Stomach smooth muscle (tissue), 2 donors: ENCODE measurements around the gene F2RL2.

Source experiments
- H3K27ac ChIP-seq: one replicate; pipeline ENCODE4 v1.7.0; 2013; ENCODE audit warnings: mild to moderate bottlenecking, low read length, inconsistent platforms
- H3K27me3 ChIP-seq, 2 donors: one replicate each; pipeline ENCODE4 v1.7.0; 2013; ENCODE audit warnings: low read length in 2 of 2; ENCODE audit not compliant: insufficient read depth in 2 of 2, control insufficient read depth in 1 of 2
- H3K36me3 ChIP-seq, 2 donors: one replicate each; pipeline ENCODE4 v1.7.0; 2013; ENCODE audit warnings: low read length in 2 of 2; ENCODE audit not compliant: control insufficient read depth in 2 of 2, insufficient read depth in 2 of 2
- H3K4me1 ChIP-seq: one replicate; pipeline ENCODE4 v1.7.0; 2013; ENCODE audit warnings: low read length; ENCODE audit not compliant: control insufficient read depth, insufficient read depth
- H3K4me3 ChIP-seq, 2 donors: one replicate each; pipeline ENCODE4 v1.7.0; 2013; ENCODE audit warnings: low read length in 2 of 2
- H3K9ac ChIP-seq, 2 donors: one replicate each; pipeline ENCODE4 v1.7.0; 2013; ENCODE audit warnings: low read length in 2 of 2, mild to moderate bottlenecking in 1 of 2
- H3K9me3 ChIP-seq, 2 donors: one replicate each; pipeline ENCODE4 v1.7.0; 2013; ENCODE audit warnings: low read length in 2 of 2; ENCODE audit not compliant: control insufficient read depth in 2 of 2
- donor health status: healthy.
- donor health status: Pancreatic carcinoma.

F2RL2 gene

GRCh38 chr5:76622973-76623596 is at the start of gene F2RL2:
Gene F2RL2 (minus strand): TSS chr5:76623403. CDS start chr5:76623230, 173 bp downstream.
- Histone ChIP-seq H3K9ac (no peak within 1 kb of the TSS), H3K4me3 (peak within 1 kb of the TSS in 1 of 2 donors; percentile 30), H3K9me3 (no peaks in the 10 kb centered on the region), H3K4me1 (no peaks in the 10 kb centered on the region), H3K27ac (no peak within 1 kb of the TSS), H3K27me3 (no peaks in the 10 kb centered on the region), H3K36me3 (no peaks in the 10 kb centered on the region)

- H3K9me3 ChIP-seq, result no peaks in the 10 kb centered on the region
- H3K36me3 ChIP-seq, result no peaks in the 10 kb centered on the region
- no peaks in the 10 kb centered on the region for H3K4me1 ChIP-seq
- H3K27ac ChIP-seq, result no peak overlapping the region
- no peaks in the 10 kb centered on the region for H3K27me3 ChIP-seq
- H3K4me3 ChIP-seq, result no peak overlapping the region
- H3K9ac ChIP-seq, result no peak overlapping the region
Observed at GRCh38 chr5:76672242-76672641, 49.0 kb upstream of the F2RL2 start.

GRCh38 chr5:76670508-76670907 is 47.3 kb upstream of the F2RL2 start:
- Histone ChIP-seq H3K4me3 (no peak overlapping the region), H3K27me3 (no peaks in the 10 kb centered on the region), H3K27ac (no peak overlapping the region), H3K9ac (no peak overlapping the region), H3K4me1 (no peaks in the 10 kb centered on the region), H3K36me3 (no peaks in the 10 kb centered on the region), H3K9me3 (no peaks in the 10 kb centered on the region)

GRCh38 chr5:76669245-76669644 is 46.0 kb upstream of the F2RL2 start:
- Histone ChIP-seq H3K9ac (no peak overlapping the region), H3K4me1 (no peaks in the 10 kb centered on the region), H3K27me3 (no peaks in the 10 kb centered on the region), H3K27ac (no peak overlapping the region), H3K4me3 (no peak overlapping the region), H3K9me3 (no peaks in the 10 kb centered on the region), H3K36me3 (no peaks in the 10 kb centered on the region)

- Histone ChIP-seq H3K9me3 (no peaks in the 10 kb centered on the region), H3K4me1 (no peaks in the 10 kb centered on the region), H3K36me3 (no peaks in the 10 kb centered on the region), H3K27me3 (no peaks in the 10 kb centered on the region), H3K27ac (no peak overlapping the region), H3K4me3 (no peak overlapping the region), H3K9ac (no peak overlapping the region)
Observed at GRCh38 chr5:76667495-76667894, 44.3 kb upstream of the F2RL2 start.

GRCh38 chr5:76664079-76664478 is 40.9 kb upstream of the F2RL2 start:
- Histone ChIP-seq H3K27ac (no peak overlapping the region), H3K27me3 (no peaks in the 10 kb centered on the region), H3K36me3 (no peaks in the 10 kb centered on the region), H3K9me3 (no peaks in the 10 kb centered on the region), H3K9ac (no peak overlapping the region), H3K4me3 (no peak overlapping the region), H3K4me1 (no peaks in the 10 kb centered on the region)

GRCh38 chr5:76663573-76663972 is 40.4 kb upstream of the F2RL2 start:
- Histone ChIP-seq H3K9ac (no peak overlapping the region), H3K9me3 (no peaks in the 10 kb centered on the region), H3K4me3 (no peak overlapping the region), H3K27ac (no peak overlapping the region), H3K27me3 (no peaks in the 10 kb centered on the region), H3K36me3 (no peaks in the 10 kb centered on the region), H3K4me1 (no peaks in the 10 kb centered on the region)

GRCh38 chr5:76662521-76662920 is 39.3 kb upstream of the F2RL2 start:
- Histone ChIP-seq H3K27ac (no peak overlapping the region), H3K36me3 (no peaks in the 10 kb centered on the region), H3K9ac (no peak overlapping the region), H3K4me3 (no peak overlapping the region), H3K4me1 (no peaks in the 10 kb centered on the region), H3K27me3 (no peaks in the 10 kb centered on the region), H3K9me3 (no peaks in the 10 kb centered on the region)

GRCh38 chr5:76660360-76660759 is 37.2 kb upstream of the F2RL2 start:
- no peak overlapping the region for H3K27ac ChIP-seq

GRCh38 chr5:76657683-76658311 is 34.6 kb upstream of the F2RL2 start:
- Histone ChIP-seq H3K36me3 (no peaks in the 10 kb centered on the region), H3K9me3 (no peaks in the 10 kb centered on the region), H3K9ac (no peak overlapping the region), H3K27me3 (no peaks in the 10 kb centered on the region), H3K4me3 (no peak overlapping the region), H3K4me1 (no peaks in the 10 kb centered on the region), H3K27ac (no peak overlapping the region)

More at GRCh38 chr5:76660360-76660759, 37.2 kb upstream of the F2RL2 start:
- H3K4me1 ChIP-seq, result no peaks in the 10 kb centered on the region
- H3K9ac ChIP-seq, result no peak overlapping the region
- H3K9me3 ChIP-seq, result no peaks in the 10 kb centered on the region
- H3K36me3 ChIP-seq, result no peaks in the 10 kb centered on the region
- H3K4me3 ChIP-seq, result no peak overlapping the region
- no peaks in the 10 kb centered on the region for H3K27me3 ChIP-seq

- Histone ChIP-seq H3K36me3 (no peaks in the 10 kb centered on the region), H3K27me3 (no peaks in the 10 kb centered on the region), H3K9me3 (no peaks in the 10 kb centered on the region), H3K27ac (no peak overlapping the region), H3K4me3 (no peak overlapping the region), H3K9ac (no peak overlapping the region), H3K4me1 (no peaks in the 10 kb centered on the region)
Observed at GRCh38 chr5:76657091-76657490, 33.9 kb upstream of the F2RL2 start.
